ENCODE measurements around the gene GALNT15.
A peak's percentile ranks its signal among the peaks of the same experiment; 100 is the strongest.

Gene GALNT15

GRCh38 chr3:16151109-16151508 is 23.4 kb upstream of the GALNT15 start:
- no peak for DNase-seq (ENCODE audit: low read depth)

- no peak for DNase-seq (ENCODE audit: low read depth)
Measured at GRCh38 chr3:16168211-16168610, 6.3 kb upstream of the GALNT15 start.

- no peak for DNase-seq (ENCODE audit: low read depth)
Measured at GRCh38 chr3:16171009-16171408, 3.5 kb upstream of the GALNT15 start.

- no peak for DNase-seq (ENCODE audit: low read depth)
Measured at GRCh38 chr3:16171825-16172224, 2.7 kb upstream of the GALNT15 start.

- no peak for DNase-seq (ENCODE audit: low read depth)
Measured at GRCh38 chr3:16173283-16174025, 1.0 kb upstream of the GALNT15 start.

- no peak for DNase-seq (ENCODE audit: low read depth)
Measured at GRCh38 chr3:16174026-16174355, 489 bp upstream of the GALNT15 start.

GRCh38 chr3:16174976-16175901 is 759 bp downstream of the GALNT15 start:
- DNase-seq (ENCODE audit: low read depth): no peak

- DNase-seq (ENCODE audit: low read depth): no peak
Measured at GRCh38 chr3:16176391-16177030, 2.0 kb downstream of the GALNT15 start.

- no peak for DNase-seq (ENCODE audit: low read depth)
Measured at GRCh38 chr3:16177382-16177781, 2.9 kb downstream of the GALNT15 start.

GRCh38 chr3:16177962-16178627 is 3.6 kb downstream of the GALNT15 start:
- DNase-seq (ENCODE audit: low read depth): peak; percentile 9

GRCh38 chr3:16178628-16178988 is 4.1 kb downstream of the GALNT15 start:
- DNase-seq (ENCODE audit: low read depth): no peak

GRCh38 chr3:16179261-16179660 is 4.8 kb downstream of the GALNT15 start:
- no peak for DNase-seq (ENCODE audit: low read depth)

- no peak for DNase-seq (ENCODE audit: low read depth)
Measured at GRCh38 chr3:16179771-16180736, 5.6 kb downstream of the GALNT15 start.

GRCh38 chr3:16180737-16181134 is 6.3 kb downstream of the GALNT15 start:
- no peak for DNase-seq (ENCODE audit: low read depth)

- DNase-seq (ENCODE audit: low read depth): no peak
Measured at GRCh38 chr3:16181361-16181760, 6.9 kb downstream of the GALNT15 start.

- DNase-seq (ENCODE audit: low read depth): no peak
Measured at GRCh38 chr3:16182183-16182582, 7.7 kb downstream of the GALNT15 start.

GRCh38 chr3:16182612-16183011 is 8.1 kb downstream of the GALNT15 start:
- DNase-seq (ENCODE audit: low read depth): no peak

GRCh38 chr3:16183082-16183481 is 8.6 kb downstream of the GALNT15 start:
- no peak for DNase-seq (ENCODE audit: low read depth)

- DNase-seq (ENCODE audit: low read depth): no peak
Measured at GRCh38 chr3:16183601-16184270, 9.3 kb downstream of the GALNT15 start.

- DNase-seq (ENCODE audit: low read depth): no peak
Measured at GRCh38 chr3:16186086-16186485, 11.6 kb downstream of the GALNT15 start.

GRCh38 chr3:16186565-16186964 is 12.1 kb downstream of the GALNT15 start:
- no peak for DNase-seq (ENCODE audit: low read depth)

Measured in T follicular helper cell (primary cell).